ENCODE measurements around the gene TICRR. TPM values are rescaled to one million over a fixed set of nuclear protein-coding genes. Genes with fewer than 3 reads are reported as not detected.

The TICRR gene
- total and polyA plus RNA-seq, 4 donors = under 0.01 to 7.3 (median 0.15) TPM

- Histone ChIP-seq H3K9ac (ENCODE audit: low read depth in 1 of 2, low read length in 2 of 2) (no peak overlapping the region), H3K27me3 (ENCODE audit: control insufficient read depth in 4 of 4, insufficient read depth in 4 of 4, low read length in 3 of 4) (no peaks in the 10 kb centered on the region), H3K9me3 (ENCODE audit: control insufficient read depth in 4 of 4, low read length in 3 of 4) (no peaks in the 10 kb centered on the region), H3K4me1 (ENCODE audit: control insufficient read depth in 4 of 4, insufficient read depth in 4 of 4, low read length in 3 of 4) (no peaks in the 10 kb centered on the region), H3K36me3 (ENCODE audit: control insufficient read depth in 4 of 4, insufficient read depth in 3 of 4, low read depth in 1 of 4, low read length in 3 of 4) (no peaks in the 10 kb centered on the region), H3K27ac (ENCODE audit: low read depth in 1 of 2, low read length in 2 of 2) (no peak overlapping the region), H3K4me3 (ENCODE audit: low read depth in 1 of 3, low read length in 3 of 3) (no peak overlapping the region)
- TF ChIP-seq HNF4A (conservative IDR thresholded peaks at IDR 0.05) (no peak), SP1 (IDR thresholded peaks at IDR 0.05) (no peak), NR2F2 (IDR thresholded peaks at IDR 0.05) (no peak), MAX (IDR thresholded peaks at IDR 0.05) (no peak), RXRA (IDR thresholded peaks at IDR 0.05) (no peak), ATF3 (IDR thresholded peaks at IDR 0.05) (no peak), FOXA2 (IDR thresholded peaks at IDR 0.05) (no peak), JUND (IDR thresholded peaks at IDR 0.05) (no peak), GABPA (IDR thresholded peaks at IDR 0.05 in 1 of 2, conservative IDR thresholded peaks at IDR 0.05 in 1 of 2) (no peak), ZBTB33 (IDR thresholded peaks at IDR 0.05) (no peak), FOXA1 (IDR thresholded peaks at IDR 0.05) (no peak), REST (IDR thresholded peaks at IDR 0.05) (no peak)
- WGBS = 96% methylated on average over 4 of the region's 4 CpGs
- DNase-seq (ENCODE audit: low spot score) = no peak
Measured at GRCh38 chr15:89599021-89599420, 23.8 kb downstream of the TICRR start.

GRCh38 chr15:89611317-89611716 is 36.0 kb downstream of the TICRR start:
- peaks cover 0 to 4% (median 0%) of the 10 kb centered on the region in 4 donors for H3K4me1 ChIP-seq (ENCODE audit: control insufficient read depth in 4 of 4, insufficient read depth in 4 of 4, low read length in 3 of 4)

More at GRCh38 chr15:89611317-89611716, 36.0 kb downstream of the TICRR start:
- H3K9ac ChIP-seq (ENCODE audit: low read depth in 1 of 2, low read length in 2 of 2) = no peak overlapping the region
- H3K4me3 ChIP-seq (ENCODE audit: low read depth in 1 of 3, low read length in 3 of 3) = no peak overlapping the region
- no peaks in the 10 kb centered on the region for H3K27me3 ChIP-seq (ENCODE audit: control insufficient read depth in 4 of 4, insufficient read depth in 4 of 4, low read length in 3 of 4)
- TF ChIP-seq SP1 (IDR thresholded peaks at IDR 0.05) = no peak
- no peak for TF ChIP-seq CTCF (IDR thresholded peaks at IDR 0.05; ENCODE audit: low read depth, low read length, missing input control)
- TF ChIP-seq NR2F2 (IDR thresholded peaks at IDR 0.05) = no peak
- TF ChIP-seq FOXA1 (IDR thresholded peaks at IDR 0.05) = no peak
- TF ChIP-seq ZBTB33 (IDR thresholded peaks at IDR 0.05) = no peak
- no peak for TF ChIP-seq RXRA (IDR thresholded peaks at IDR 0.05)
- no peak for TF ChIP-seq ATF3 (IDR thresholded peaks at IDR 0.05)
- H3K9me3 ChIP-seq (ENCODE audit: control insufficient read depth in 4 of 4, low read length in 3 of 4) = peaks cover 0 to 5% (median 2%) of the 10 kb centered on the region in 4 donors
- WGBS = 95% methylated on average over 2 of the region's 2 CpGs
- no peak overlapping the region for H3K27ac ChIP-seq (ENCODE audit: low read depth in 1 of 2, low read length in 2 of 2)
- no peak for DNase-seq (ENCODE audit: low spot score)
- H3K36me3 ChIP-seq (ENCODE audit: control insufficient read depth in 4 of 4, insufficient read depth in 3 of 4, low read depth in 1 of 4, low read length in 3 of 4) = no peaks in the 10 kb centered on the region

Measured in liver (tissue), 9 donors.